NCI-H82 treated with DMSO at 0.1 percent for 48 hours (cell line): ENCODE measurements around the gene DST.
"Not testable (repeated sequence)": the region's sequence is repeated elsewhere in the genome, so short reads cannot be mapped to it uniquely, and the experiment has no call there.

Experiments
- DNase-seq: peaks from one replicate; lab custom pipeline; 2025; ENCODE audit not compliant: unreplicated experiment; lab: John Stamatoyannopoulos, UW

The DST gene

DNA sequence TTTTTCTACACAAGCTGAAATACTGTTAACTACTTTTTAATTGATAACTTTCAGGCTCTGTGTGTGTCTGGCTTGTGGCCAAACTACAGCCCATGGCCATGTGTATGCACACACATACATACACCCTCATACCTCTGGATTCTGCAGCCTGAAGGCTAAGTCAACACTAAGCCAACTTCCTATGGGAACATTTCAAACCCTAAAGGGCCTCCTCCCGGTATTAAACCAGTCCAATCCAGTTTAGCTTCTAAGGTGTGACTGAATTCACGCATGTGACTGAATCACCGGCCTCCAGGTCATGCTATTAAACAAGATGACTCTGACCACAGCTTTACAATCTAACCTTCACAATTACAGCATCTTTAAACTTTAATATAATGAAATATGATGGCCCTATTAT is 20.7 kb upstream of the DST start:
- DNase-seq, result no peak

DNA sequence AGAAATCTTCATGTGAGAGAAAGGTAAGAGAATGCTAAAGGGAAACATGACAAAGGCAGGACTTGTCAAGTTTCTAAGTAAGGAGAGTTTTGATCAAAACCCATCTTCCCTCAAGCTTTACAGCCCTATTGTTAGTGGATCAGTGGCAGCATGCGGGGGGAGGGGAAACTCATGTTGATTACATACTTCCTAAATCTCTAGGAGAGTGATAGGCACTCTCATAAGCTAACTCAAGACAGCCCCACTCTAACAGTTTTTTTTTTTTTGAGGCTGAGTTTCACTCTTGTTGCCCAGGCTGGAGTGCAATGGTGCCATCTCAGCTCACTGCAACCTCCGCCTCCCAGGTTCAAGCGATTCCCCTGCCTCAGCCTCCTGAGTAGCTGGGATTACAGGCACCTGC is 18.6 kb upstream of the DST start:
- not testable (repeated sequence) for DNase-seq

DNA sequence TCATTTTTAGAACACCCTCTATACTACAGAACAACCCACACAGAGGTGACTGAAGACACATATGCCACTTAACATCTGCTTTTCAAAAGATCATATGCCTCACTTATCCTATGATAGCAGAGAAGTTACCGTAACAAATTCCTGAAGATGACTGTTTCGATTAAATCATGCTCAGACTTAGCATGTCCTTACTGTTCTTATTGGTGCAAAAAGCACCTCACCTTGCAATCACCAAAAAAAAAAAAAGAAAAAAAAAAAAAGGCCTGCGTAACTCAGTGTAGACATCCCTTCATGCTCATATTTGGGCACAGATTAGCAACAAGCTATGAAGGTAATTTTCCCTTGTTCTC is 17.7 kb upstream of the DST start:
- DNase-seq, result no peak

DNA sequence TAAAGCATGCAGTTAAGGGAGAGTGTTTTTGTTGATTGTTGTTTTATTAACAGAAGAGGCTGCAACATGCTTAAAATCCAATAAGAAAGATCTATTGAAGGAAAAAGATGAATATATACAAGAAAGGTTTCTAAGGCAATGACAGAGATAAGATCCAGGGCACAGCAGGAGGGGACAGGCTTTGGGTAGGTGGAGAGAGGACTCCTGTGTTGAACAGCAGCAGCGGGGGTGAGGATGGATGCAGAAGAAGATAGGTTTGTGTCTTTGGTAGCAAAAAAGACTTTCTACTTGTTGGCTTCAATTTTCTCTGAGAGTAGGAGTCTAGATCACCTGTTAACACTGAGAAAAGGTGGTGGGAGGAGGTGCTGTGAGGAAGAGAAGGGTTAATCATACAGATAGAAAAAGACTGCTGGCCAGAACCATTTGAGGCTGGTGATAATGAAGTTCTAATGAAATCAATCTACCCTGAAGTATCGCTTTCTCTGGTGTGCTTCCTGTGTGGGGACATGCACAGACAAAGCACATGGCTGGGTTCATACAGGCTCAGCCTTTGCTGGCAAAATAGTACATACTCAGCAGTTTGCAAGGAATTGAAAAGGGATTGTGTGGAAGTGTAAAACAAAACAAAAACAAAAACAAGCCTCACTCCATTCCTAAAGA is 17.2 kb upstream of the DST start:
- DNase-seq, result no peak

DNA sequence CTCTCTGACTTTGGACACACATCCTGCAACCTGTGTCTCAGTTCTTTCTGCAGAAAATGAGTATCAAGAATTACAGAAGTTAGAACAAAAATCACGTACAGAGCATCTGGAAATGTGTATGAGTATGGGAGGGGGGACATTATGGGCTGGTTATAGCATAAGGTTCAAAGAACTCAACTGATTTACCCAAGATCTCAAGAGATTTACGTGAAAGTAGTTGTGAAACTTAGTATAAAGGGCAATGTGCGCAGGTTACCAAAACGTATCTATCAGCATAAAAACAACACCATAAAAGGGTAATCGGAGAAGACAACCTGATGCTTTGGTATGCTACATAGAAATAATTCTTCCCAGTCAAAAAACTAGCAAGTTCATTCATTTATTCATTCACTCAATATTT is 15.6 kb upstream of the DST start:
- DNase-seq, result no peak

DNA sequence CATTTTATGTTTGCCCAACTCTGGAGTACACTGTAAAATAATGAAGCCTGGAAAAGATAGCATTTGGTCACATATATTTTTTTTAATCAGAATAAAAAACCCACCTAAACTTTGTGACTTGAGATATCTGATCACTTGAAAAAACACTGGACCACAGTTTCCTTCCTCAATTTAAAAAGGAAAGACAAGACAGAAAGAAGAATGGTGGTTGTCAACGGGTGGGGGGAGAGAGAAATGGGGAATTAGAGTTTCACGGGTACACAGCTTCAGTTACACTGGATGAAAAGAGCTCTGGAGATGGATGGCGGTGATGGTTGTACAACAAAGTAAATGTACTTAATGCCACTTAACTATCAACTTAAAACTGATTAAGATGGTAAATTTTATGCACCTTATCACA is 14.7 kb upstream of the DST start:
- DNase-seq, result no peak

DNA sequence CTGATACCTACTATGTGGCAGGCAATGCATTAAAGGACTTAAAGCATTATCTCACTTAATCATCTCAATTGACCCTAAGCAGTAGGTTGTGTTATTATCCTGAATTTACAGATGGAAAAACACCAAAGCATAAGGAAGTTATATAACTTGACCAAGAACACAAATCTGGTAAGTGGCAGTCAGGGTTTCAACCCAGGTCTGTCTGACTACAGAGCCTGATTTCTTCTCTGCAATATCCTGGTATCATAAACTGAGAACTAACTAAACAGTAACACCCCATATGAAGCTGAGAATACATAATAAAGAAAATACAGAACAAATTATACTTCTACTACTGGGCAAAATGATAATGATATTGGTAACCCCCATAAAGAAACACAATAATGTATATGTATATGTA is 13.8 kb upstream of the DST start:
- DNase-seq, result no peak

DNA sequence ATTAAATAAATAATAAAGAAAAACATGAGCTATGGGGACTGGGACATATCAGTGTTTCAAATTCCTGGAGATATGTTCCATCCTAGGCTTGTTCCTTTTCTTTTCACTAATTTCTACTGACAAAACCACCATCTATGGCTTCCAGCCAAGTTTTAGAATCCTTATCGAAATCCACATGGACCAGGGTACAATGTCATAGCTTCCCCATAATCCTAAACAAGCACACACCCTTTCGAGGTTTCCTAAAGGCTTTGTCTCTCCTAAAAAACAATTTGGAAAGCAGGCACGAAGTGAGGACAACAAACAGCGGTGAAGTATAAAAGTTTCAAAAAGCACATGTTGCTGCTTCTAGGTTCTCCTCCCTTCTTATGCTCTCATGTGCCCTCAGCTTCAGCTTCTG is 13.3 kb upstream of the DST start:
- DNase-seq, result no peak

DNA sequence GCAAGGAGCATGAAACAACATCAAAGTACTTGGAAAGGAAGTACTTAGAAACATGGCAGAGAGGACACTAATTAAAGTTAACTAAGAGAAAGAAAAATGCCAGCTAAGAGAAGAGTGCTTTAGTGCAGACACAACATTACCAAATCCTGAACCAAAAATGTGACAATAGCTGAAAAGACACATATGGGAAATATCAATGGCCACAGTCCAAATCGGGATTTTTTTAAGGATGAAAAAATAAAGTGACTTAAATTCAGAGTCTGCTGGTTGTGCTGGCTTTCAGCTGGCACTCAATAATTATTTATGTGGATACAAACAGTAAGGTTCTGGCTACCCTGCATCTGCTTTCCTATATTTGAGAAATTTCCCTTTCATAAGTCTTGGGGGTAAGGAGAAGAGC is 12.6 kb upstream of the DST start:
- DNase-seq, result no peak

DNA sequence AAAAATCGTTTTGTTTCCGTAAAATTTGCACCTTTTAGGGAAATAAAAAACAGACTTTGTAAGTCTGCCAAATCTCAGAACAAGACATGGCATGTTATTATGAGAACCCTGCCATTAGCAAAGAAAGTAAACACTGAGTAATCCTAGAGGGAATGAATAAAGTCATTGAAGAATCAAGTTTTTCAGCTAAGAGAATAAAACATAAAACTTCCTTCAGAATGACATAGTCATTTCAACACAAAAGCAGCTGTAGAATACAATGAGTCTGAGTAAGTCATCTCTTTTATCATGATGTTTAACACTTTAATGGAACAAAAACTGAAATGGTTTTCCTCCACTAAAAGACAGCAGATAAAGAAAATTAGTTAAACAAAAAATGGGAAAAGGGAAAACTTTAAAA is 10.3 kb upstream of the DST start:
- DNase-seq, result no peak

DNA sequence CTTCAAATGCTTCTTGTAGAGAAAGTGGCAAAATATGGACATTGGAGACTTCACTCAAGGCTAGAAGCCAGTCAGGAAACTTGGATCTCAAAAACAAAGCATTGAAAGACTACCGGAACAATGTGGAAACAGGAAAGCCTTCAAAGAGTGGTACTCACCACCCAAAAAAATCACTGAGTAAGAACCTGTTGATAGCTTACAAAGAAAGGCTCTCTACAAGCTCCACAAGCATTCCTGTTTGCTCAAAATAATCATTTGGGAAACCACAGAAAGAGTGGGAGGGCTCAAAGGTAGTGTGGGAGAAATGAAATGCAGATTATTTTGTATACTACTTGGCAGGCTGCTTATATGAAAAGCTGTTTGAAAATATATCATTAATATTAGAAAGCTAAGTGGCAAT is 9.5 kb upstream of the DST start:
- no peak for DNase-seq

DNA sequence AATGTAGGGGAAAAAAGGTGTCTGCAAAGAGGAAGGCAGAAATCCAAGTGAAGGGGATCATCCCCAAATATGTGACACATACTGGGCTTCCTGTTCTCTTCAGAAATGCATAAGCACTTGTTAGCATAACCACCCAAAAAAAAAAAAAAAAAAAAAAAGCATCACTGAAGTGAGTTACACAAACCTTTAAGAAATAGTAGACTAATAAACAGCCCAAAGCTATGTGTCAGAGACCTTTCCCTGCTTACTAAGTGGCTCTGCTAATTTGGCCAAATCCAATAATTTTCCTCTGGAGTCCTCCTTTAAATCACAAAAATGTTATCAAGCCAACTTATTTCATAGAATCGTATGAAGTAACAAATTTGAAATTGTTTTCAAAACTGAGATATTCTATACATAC is 7.5 kb upstream of the DST start:
- DNase-seq, result no peak

DNA sequence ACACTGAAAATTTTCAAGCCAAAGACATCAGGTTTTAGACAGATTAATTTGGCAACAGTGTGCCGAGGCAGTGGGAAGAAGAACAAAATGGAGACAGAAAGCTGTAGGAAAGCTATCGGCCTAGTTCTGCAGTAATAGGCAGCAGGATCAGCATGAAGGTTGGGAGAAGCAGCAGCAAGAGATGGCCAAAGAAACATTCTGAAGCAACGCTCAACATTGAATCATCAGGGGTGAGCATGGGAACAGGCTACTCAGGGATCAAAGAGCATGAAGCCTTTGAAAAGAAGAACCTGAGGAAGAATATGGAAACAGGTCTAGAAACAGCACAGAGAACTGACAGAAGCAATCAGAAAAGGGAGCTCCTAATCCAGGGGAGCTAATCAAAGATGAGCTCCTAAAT is 7.1 kb upstream of the DST start:
- no peak for DNase-seq

DNA sequence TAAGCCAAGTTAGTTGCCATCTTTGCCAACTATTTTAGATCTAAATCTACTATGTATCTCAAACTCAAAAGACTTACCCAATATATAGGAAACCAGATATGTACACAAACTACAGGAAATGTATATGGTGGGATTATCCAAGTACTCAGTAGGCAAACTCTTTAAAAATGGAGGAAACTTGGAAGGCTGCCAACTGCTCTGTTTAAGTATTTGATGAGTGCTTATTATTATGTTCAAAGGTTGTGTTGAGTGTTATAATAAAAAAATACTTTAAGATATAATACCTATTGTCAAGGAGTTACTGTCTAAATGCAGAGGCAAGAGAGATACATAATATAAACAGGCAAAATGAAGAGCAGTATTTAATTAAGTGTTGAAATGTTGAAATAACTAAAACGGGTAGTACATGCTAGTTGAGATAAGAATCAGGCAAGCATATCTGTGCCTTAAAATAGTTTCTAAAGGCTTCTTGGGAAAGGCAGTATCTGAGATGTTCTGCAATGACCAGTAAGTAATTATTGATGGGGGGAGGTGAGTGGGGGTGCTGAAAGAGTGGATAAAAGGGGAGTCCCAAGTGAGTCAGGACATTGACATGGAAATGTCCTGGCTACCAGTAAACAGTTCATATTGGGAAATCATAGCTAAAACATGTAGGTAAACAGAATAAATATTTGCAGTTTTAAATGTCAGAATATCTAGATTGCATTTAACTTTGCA is 6.5 kb upstream of the DST start:
- peak; percentile 48 for DNase-seq

DNA sequence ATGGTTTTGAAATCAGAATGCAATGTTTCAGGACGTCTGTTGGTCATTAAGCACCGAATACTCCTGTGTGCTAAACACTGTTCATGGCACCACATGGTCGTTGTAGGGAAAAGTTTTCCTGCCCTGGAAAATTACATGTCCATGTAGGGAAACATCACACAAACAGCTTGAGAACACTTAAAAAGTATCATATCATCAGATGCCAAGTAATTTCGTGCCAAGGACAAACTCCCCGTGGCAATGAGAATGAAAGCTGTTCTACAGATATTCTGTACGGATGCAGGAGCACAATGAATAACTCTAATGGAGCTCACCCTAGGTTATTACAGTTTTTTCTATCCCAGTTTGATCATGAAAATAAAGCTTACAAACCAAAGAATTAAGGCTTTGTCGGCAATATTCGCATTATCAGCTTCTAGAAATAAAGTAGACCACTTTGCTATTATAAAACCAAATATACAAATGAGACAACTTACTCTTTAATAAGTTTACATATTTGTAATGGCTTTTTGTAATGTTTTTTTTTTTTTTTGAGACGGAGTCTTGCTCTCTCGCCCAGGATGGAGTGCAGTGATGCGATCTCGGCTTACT is 4.6 kb upstream of the DST start:
- DNase-seq, result no peak

DNA sequence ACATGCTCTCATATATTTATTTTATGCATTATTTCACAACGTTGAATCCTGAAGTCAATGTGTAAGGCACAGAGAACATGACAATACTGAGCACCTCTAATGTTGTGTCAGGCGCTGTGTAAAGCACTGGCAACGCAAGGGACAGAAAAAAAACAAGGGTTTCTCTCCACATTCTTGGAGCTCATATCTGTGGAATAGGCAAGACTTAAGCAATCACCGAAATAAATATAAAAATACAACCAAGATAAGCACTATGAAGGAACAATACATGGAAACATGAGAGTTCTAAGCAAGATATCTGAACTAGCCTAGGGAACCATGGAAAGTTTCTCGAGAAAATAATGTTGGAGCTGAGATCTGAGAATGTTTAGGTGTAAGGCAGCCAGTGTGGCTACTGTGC is 1.7 kb upstream of the DST start:
- no peak for DNase-seq

DNA sequence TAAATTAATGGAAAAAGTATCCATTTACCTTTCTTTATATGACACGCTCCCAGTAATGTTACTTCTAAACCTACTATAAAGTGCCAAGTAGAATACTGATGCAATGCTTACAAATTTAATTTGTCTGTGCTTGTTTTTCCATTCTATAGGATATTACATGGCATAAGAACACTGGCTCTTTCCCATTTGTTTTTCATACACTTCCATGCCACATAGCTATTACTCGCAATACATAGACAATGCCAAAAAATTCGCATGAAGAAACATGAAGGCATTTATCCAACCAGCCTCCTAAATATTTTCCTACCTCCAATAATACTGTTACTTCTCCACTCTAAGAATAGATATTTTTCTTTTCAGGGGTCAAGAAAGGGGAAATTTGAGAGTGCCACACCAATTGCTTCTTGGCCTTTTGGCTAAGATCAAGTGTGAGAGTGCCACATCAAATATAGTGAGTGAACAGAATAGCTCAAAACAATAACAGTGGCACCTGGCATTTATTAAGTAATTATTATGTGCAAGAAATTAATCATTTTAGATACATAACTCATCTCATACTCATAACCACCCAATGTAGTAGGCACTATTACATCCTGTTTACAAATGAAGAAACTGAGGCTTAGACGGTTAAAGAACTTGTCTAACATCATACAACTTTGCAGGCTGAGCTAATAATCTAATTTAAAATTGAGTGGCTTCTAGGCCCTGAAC is 845 bp upstream of the DST start:
- no peak for DNase-seq

DNA sequence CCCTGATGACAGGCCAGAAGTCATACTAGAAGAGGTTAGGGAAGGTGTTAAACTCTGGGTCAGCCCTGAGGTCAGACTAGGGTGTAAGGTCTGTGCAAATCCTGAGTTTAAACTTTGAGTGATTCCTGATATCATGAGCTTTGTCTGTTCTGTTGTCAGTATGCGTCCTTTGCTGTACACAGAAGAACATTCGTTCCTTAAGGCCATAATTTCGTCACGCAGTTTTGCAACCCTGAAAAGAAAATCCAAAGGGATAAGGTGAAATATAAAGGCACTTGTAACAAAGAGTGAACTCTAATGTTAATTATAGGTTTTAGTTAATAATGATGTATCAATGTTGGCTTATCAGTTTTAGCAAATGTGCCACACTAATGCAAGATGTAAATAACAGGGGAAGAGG is 2.3 kb downstream of the DST start:
- peak; percentile 38 for DNase-seq

DNA sequence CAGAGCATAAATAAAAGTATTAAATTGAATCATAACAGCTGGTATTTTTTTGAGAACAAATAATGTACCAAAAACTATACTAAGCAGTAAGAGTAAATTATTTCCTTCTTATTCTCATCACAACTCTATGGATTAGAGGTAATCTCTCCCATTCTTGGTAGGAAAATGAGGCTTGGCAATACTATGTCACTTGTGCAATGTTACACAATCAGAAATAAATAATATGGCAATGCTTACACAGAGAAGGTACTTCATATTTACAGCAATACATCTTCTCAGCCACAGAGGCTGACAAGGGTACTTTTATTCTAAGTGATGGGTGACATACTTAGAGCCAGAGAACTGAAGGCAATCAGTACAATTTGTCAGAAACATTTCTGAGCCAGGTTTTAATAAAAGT is 3.9 kb downstream of the DST start:
- DNase-seq, result no peak

DNA sequence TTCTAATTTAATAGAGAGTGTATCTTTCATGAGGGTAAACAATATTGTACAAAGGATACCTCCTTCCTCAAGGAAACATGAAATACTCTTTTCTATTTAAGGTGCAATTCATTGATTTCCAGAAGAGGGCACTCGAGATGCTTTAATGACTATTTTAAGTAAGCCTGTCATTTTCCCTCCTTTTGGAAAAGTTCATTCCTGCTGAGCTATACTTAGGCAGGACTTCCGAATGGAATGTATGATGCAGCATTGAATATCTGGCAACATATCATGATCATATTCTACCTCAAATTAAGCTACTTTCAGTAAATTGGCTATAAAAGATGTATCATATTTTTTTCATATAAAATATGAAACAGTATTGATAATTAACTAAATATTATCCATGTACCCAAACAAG is 5.0 kb downstream of the DST start:
- peak; percentile 21 for DNase-seq

DNA sequence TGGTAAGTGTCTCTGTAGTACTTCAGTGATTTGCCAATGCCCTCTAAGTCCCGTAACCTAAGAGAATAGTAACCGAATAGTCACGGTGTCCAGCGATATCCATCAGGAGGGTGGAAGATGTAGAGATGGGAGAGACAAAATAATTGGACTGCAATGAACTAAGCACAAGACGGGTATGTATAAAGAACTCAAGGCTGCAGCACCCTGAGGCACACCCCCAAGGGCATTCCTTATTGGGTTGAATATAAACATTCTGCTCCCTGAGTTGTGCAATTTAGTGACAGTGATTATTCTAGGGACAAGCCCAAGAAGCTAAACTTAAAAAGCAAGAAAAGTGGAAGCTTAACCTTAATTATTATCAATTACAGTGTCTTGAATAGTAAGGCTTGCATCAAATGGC is 14.6 kb downstream of the DST start:
- no peak for DNase-seq

DNA sequence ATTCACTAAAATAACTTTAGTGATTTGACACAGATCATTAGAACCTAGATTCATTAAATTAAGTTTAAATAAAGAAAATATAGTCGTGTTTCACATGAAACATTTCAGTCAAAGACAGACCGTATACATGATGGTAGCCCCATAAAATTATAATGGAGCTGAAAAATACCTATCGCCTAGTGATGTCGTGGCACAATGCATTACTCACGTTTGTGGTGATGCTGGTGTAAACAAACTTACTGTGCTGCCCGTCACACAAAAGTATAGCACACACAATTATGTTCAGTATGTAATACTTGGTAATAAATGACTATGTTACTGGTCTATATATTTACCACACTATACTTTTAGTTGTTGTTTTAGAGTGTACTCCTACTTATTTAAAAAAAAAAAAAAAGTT is 17.3 kb downstream of the DST start:
- no peak for DNase-seq
